Thyroid gland (tissue), 4 donors: ENCODE measurements around the gene PSKH1.

Experiments used
- POLR2A ChIP-seq, 2 donors: fragments of 450-650 bp; IDR thresholded peaks; one replicate each; pipeline ENCODE4 v1.6.1; 2017; ENCODE audit warnings: antibody characterized with exemption in 2 of 2, mild to moderate bottlenecking in 2 of 2, moderate library complexity in 1 of 2
- TF ChIP-seq, protein P1 (sequence below), 6 experiments: fragments of 200-600 bp in 3 of 6; fragments of 450-650 bp in 3 of 6; sonication (generic) in 3 of 6; IDR thresholded peaks; one replicate each; pipeline ENCODE4 v1.5.1; 2016 to 2019; ENCODE audit warnings: antibody characterized with exemption in 6 of 6, mild to moderate bottlenecking in 2 of 6, inconsistent platforms in 1 of 6, moderate library complexity in 1 of 6

DNA sequence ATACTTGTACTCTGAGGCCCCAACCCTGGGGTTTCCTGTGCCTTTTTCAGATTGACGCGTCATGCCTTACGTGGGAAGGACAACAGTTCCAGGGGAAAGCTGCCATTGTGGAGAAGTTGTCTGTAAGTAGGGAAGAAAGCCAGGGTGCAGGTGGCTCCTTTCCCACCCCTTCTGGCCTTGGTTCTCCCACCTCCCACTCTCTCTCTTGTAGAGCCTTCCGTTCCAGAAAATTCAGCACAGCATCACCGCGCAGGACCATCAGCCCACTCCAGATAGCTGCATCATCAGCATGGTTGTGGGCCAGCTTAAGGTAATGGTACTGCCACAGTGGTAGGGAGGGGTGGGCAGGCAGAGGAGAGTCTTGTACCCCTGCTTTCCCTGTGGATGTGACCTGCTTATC is 24.8 kb upstream of the PSKH1 start:
- TF ChIP-seq, protein P1, sequence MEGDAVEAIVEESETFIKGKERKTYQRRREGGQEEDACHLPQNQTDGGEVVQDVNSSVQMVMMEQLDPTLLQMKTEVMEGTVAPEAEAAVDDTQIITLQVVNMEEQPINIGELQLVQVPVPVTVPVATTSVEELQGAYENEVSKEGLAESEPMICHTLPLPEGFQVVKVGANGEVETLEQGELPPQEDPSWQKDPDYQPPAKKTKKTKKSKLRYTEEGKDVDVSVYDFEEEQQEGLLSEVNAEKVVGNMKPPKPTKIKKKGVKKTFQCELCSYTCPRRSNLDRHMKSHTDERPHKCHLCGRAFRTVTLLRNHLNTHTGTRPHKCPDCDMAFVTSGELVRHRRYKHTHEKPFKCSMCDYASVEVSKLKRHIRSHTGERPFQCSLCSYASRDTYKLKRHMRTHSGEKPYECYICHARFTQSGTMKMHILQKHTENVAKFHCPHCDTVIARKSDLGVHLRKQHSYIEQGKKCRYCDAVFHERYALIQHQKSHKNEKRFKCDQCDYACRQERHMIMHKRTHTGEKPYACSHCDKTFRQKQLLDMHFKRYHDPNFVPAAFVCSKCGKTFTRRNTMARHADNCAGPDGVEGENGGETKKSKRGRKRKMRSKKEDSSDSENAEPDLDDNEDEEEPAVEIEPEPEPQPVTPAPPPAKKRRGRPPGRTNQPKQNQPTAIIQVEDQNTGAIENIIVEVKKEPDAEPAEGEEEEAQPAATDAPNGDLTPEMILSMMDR (IDR thresholded peaks at IDR 0.05) = no peak
- no peak for TF ChIP-seq POLR2A (IDR thresholded peaks at IDR 0.05)
